ENCODE measurements around the gene PDCD5.

Gene PDCD5

GRCh38 chr19:32614916-32615315 lies 33.9 kb downstream of the PDCD5 start:
- H3K9me3 ChIP-seq (ENCODE audit: control insufficient read depth in 1 of 2, low read length in 2 of 2): peaks cover 0 to 3% of the 10 kb centered on the region in 2 donors
- H3K4me3 ChIP-seq (ENCODE audit: low read depth in 1 of 2, low read length in 2 of 2): no peak overlapping the region
- no peaks in the 10 kb centered on the region for H3K27me3 ChIP-seq (ENCODE audit: low read depth, low read length)
- no peaks in the 10 kb centered on the region for H3K4me1 ChIP-seq (ENCODE audit: control insufficient read depth in 1 of 2, insufficient read depth in 2 of 2, low read length in 2 of 2)
- H3K36me3 ChIP-seq (ENCODE audit: control insufficient read depth in 1 of 2, insufficient read depth in 2 of 2, low read length in 2 of 2): peaks cover 44 to 75% of the 10 kb centered on the region in 2 donors
- H3K27ac ChIP-seq (ENCODE audit: low read length): no peak overlapping the region

GRCh38 chr19:32615569-32615968 lies 34.6 kb downstream of the PDCD5 start:
- H3K4me1 ChIP-seq (ENCODE audit: control insufficient read depth in 1 of 2, insufficient read depth in 2 of 2, low read length in 2 of 2): no peaks in the 10 kb centered on the region

GRCh38 chr19:32619051-32619685 lies 38.2 kb downstream of the PDCD5 start:
- H3K27me3 ChIP-seq (ENCODE audit: low read depth, low read length): no peaks in the 10 kb centered on the region
- H3K9me3 ChIP-seq (ENCODE audit: control insufficient read depth in 1 of 2, low read length in 2 of 2): no peaks in the 10 kb centered on the region
- no peaks in the 10 kb centered on the region for H3K4me1 ChIP-seq (ENCODE audit: control insufficient read depth in 1 of 2, insufficient read depth in 2 of 2, low read length in 2 of 2)
- H3K4me3 ChIP-seq (ENCODE audit: low read depth in 1 of 2, low read length in 2 of 2): no peak overlapping the region
- peaks cover 48 to 79% of the 10 kb centered on the region in 2 donors for H3K36me3 ChIP-seq (ENCODE audit: control insufficient read depth in 1 of 2, insufficient read depth in 2 of 2, low read length in 2 of 2)
- no peak overlapping the region for H3K27ac ChIP-seq (ENCODE audit: low read length)

More at GRCh38 chr19:32615569-32615968, 34.6 kb downstream of the PDCD5 start:
- H3K9me3 ChIP-seq (ENCODE audit: control insufficient read depth in 1 of 2, low read length in 2 of 2): peaks cover 0 to 3% of the 10 kb centered on the region in 2 donors
- no peaks in the 10 kb centered on the region for H3K27me3 ChIP-seq (ENCODE audit: low read depth, low read length)
- H3K4me3 ChIP-seq (ENCODE audit: low read depth in 1 of 2, low read length in 2 of 2): no peak overlapping the region
- no peak overlapping the region for H3K27ac ChIP-seq (ENCODE audit: low read length)
- H3K36me3 ChIP-seq (ENCODE audit: control insufficient read depth in 1 of 2, insufficient read depth in 2 of 2, low read length in 2 of 2): peaks cover 44 to 80% of the 10 kb centered on the region in 2 donors

GRCh38 chr19:32622002-32622401 lies 41.0 kb downstream of the PDCD5 start:
- Histone ChIP-seq H3K36me3 (ENCODE audit: control insufficient read depth in 1 of 2, insufficient read depth in 2 of 2, low read length in 2 of 2) (peaks cover 36 to 76% of the 10 kb centered on the region in 2 donors), H3K4me3 (ENCODE audit: low read depth in 1 of 2, low read length in 2 of 2) (no peak overlapping the region), H3K4me1 (ENCODE audit: control insufficient read depth in 1 of 2, insufficient read depth in 2 of 2, low read length in 2 of 2) (no peaks in the 10 kb centered on the region), H3K27me3 (ENCODE audit: low read depth, low read length) (no peaks in the 10 kb centered on the region), H3K27ac (ENCODE audit: low read length) (no peak overlapping the region), H3K9me3 (ENCODE audit: control insufficient read depth in 1 of 2, low read length in 2 of 2) (no peaks in the 10 kb centered on the region)

GRCh38 chr19:32624410-32624809 lies 43.4 kb downstream of the PDCD5 start:
- Histone ChIP-seq H3K9me3 (ENCODE audit: control insufficient read depth in 1 of 2, low read length in 2 of 2) (no peaks in the 10 kb centered on the region), H3K27ac (ENCODE audit: low read length) (no peak overlapping the region), H3K27me3 (ENCODE audit: low read depth, low read length) (no peaks in the 10 kb centered on the region), H3K4me3 (ENCODE audit: low read depth in 1 of 2, low read length in 2 of 2) (no peak overlapping the region), H3K36me3 (ENCODE audit: control insufficient read depth in 1 of 2, insufficient read depth in 2 of 2, low read length in 2 of 2) (peaks cover 37 to 83% of the 10 kb centered on the region in 2 donors), H3K4me1 (ENCODE audit: control insufficient read depth in 1 of 2, insufficient read depth in 2 of 2, low read length in 2 of 2) (no peaks in the 10 kb centered on the region)

GRCh38 chr19:32626969-32627368 lies 46.0 kb downstream of the PDCD5 start:
- Histone ChIP-seq H3K4me1 (ENCODE audit: control insufficient read depth in 1 of 2, insufficient read depth in 2 of 2, low read length in 2 of 2) (no peaks in the 10 kb centered on the region), H3K4me3 (ENCODE audit: low read depth in 1 of 2, low read length in 2 of 2) (no peak overlapping the region), H3K36me3 (ENCODE audit: control insufficient read depth in 1 of 2, insufficient read depth in 2 of 2, low read length in 2 of 2) (peaks cover 34 to 81% of the 10 kb centered on the region in 2 donors), H3K27ac (ENCODE audit: low read length) (no peak overlapping the region), H3K9me3 (ENCODE audit: control insufficient read depth in 1 of 2, low read length in 2 of 2) (no peaks in the 10 kb centered on the region), H3K27me3 (ENCODE audit: low read depth, low read length) (no peaks in the 10 kb centered on the region)

GRCh38 chr19:32627714-32628270 lies 46.8 kb downstream of the PDCD5 start:
- no peaks in the 10 kb centered on the region for H3K4me1 ChIP-seq (ENCODE audit: control insufficient read depth in 1 of 2, insufficient read depth in 2 of 2, low read length in 2 of 2)
- peaks cover 26 to 77% of the 10 kb centered on the region in 2 donors for H3K36me3 ChIP-seq (ENCODE audit: control insufficient read depth in 1 of 2, insufficient read depth in 2 of 2, low read length in 2 of 2)
- no peak overlapping the region for H3K27ac ChIP-seq (ENCODE audit: low read length)
- H3K9me3 ChIP-seq (ENCODE audit: control insufficient read depth in 1 of 2, low read length in 2 of 2): no peaks in the 10 kb centered on the region
- H3K4me3 ChIP-seq (ENCODE audit: low read depth in 1 of 2, low read length in 2 of 2): no peak overlapping the region
- no peaks in the 10 kb centered on the region for H3K27me3 ChIP-seq (ENCODE audit: low read depth, low read length)

GRCh38 chr19:32630338-32630737 lies 49.3 kb downstream of the PDCD5 start:
- Histone ChIP-seq H3K27ac (ENCODE audit: low read length) (no peak overlapping the region), H3K9me3 (ENCODE audit: control insufficient read depth in 1 of 2, low read length in 2 of 2) (no peaks in the 10 kb centered on the region), H3K36me3 (ENCODE audit: control insufficient read depth in 1 of 2, insufficient read depth in 2 of 2, low read length in 2 of 2) (peaks cover 16 to 71% of the 10 kb centered on the region in 2 donors), H3K4me1 (ENCODE audit: control insufficient read depth in 1 of 2, insufficient read depth in 2 of 2, low read length in 2 of 2) (no peaks in the 10 kb centered on the region), H3K27me3 (ENCODE audit: low read depth, low read length) (no peaks in the 10 kb centered on the region), H3K4me3 (ENCODE audit: low read depth in 1 of 2, low read length in 2 of 2) (no peak overlapping the region)

GRCh38 chr19:32631381-32631780 lies 50.4 kb downstream of the PDCD5 start:
- Histone ChIP-seq H3K9me3 (ENCODE audit: control insufficient read depth in 1 of 2, low read length in 2 of 2) (no peaks in the 10 kb centered on the region), H3K27ac (ENCODE audit: low read length) (no peak overlapping the region), H3K27me3 (ENCODE audit: low read depth, low read length) (no peaks in the 10 kb centered on the region), H3K36me3 (ENCODE audit: control insufficient read depth in 1 of 2, insufficient read depth in 2 of 2, low read length in 2 of 2) (peaks cover 25 to 71% of the 10 kb centered on the region in 2 donors), H3K4me3 (ENCODE audit: low read depth in 1 of 2, low read length in 2 of 2) (no peak overlapping the region), H3K4me1 (ENCODE audit: control insufficient read depth in 1 of 2, insufficient read depth in 2 of 2, low read length in 2 of 2) (no peaks in the 10 kb centered on the region)

Measured in muscle layer of duodenum (tissue), 2 donors.